K562 (cell line): ENCODE results near the gene CMTM4. TPM values are rescaled to one million over a fixed set of nuclear protein-coding genes. Genes with fewer than 3 reads are reported as not detected.

ENCODE experiments used
- BMI1 ChIP-seq: fragments of 150-350 bp; IDR thresholded peaks from 2 replicates; pipeline ENCODE4 v1.6.1; 2014; ENCODE audit warnings: low read length
- GABPA ChIP-seq: fragments of 200-800 bp; sonication (Bioruptor generic); conservative IDR thresholded peaks from 2 replicates; pipeline ENCODE4 v1.6.1; 2016; ENCODE audit warnings: low read depth, missing genetic modification characterization, missing compliant biosample characterization
- NEUROD1 ChIP-seq: fragments of 150-350 bp; IDR thresholded peaks from 2 replicates; pipeline ENCODE4 v1.6.1; 2014; ENCODE audit warnings: borderline replicate concordance, low read length, low read depth; ENCODE audit not compliant: partially characterized antibody
- POLR2A ChIP-seq: fragments of 450-650 bp; conservative IDR thresholded peaks from 2 replicates; pipeline ENCODE4 v1.6.1; 2016
- POLR2G ChIP-seq: fragments of 200-400 bp; formaldehyde crosslinking; IDR thresholded peaks from 2 replicates; pipeline ENCODE4 v1.6.1; 2017; ENCODE audit warnings: low read depth, mild to moderate bottlenecking, antibody characterized with exemption, low read length, moderate library complexity
- SAP30 ChIP-seq: fragments of 200-600 bp; sonication (generic); IDR thresholded peaks from 2 replicates; pipeline ENCODE4 v1.6.1; 2012; ENCODE audit warnings: borderline replicate concordance, low read depth, mild to moderate bottlenecking, moderate library complexity, low read length, control low read depth, inconsistent platforms; ENCODE audit not compliant: insufficient read depth, poor library complexity, severe bottlenecking
- SMAD4 ChIP-seq: fragments of 250-450 bp; sonication (Bioruptor Pico); conservative IDR thresholded peaks from 2 replicates; pipeline ENCODE4 v1.8.0; 2021; ENCODE audit warnings: inconsistent platforms, mild to moderate bottlenecking, moderate library complexity
- SP1 ChIP-seq: sonication (generic); formaldehyde crosslinking; IDR thresholded peaks from 2 replicates; pipeline ENCODE4 v1.8.1; 2022; ENCODE audit warnings: mild to moderate bottlenecking, missing genetic modification reagents
- YY1 ChIP-seq, 3 experiments: IDR thresholded peaks; 2 replicates each; pipeline ENCODE4 v1.6.1; 2011; ENCODE audit warnings: low read length in 2 of 3, mild to moderate bottlenecking in 2 of 3, moderate library complexity in 2 of 3, borderline replicate concordance in 1 of 3, control low read depth in 1 of 3, low read depth in 1 of 3; ENCODE audit not compliant: insufficient read depth in 3 of 3, insufficient replicate concordance in 2 of 3, control insufficient read depth in 1 of 3, insufficient read length in 1 of 3; ENCODE audit errors: extremely low read depth in 1 of 3
- polyA plus RNA-seq, 8 experiments: library from polyadenylated mRNA; depleted of rRNA in 4 of 8; stranded (reverse) in 5 of 8; unstranded in 3 of 8; fragments of >200 nt; fragmentation: Nextera tagmentation in 2 of 8; fragmentation: Illumina TruSeq in 1 of 8; extraction: Ambion mirVana in 2 of 8; extraction: Trizol in 1 of 8; gene quantifications; 2 replicates each; pipeline versions ENCODE4 v1.2.1 to v1.2.3, GENCODE V29; 2011 to 2014; ENCODE audit warnings: inconsistent platforms in 1 of 8, missing spikeins in 1 of 8
- total RNA-seq, 7 experiments: library from RNA; depleted of rRNA in 6 of 7; stranded (reverse); fragments of >200 nt in 6 of 7; fragmentation: Illumina TruSeq in 2 of 7; extraction: Trizol in 2 of 7; gene quantifications; 2 replicates each; pipeline versions ENCODE4 v1.2.1 to v1.2.3, GENCODE V29; 2011 to 2021; ENCODE audit warnings: low replicate concordance in 1 of 7
- TF ChIP-seq, protein P1 (sequence below), 2 experiments: fragments of 450-650 bp; formaldehyde crosslinking in 1 of 2; IDR thresholded peaks; 2 replicates each; pipeline versions ENCODE4 v1.4.0 to v1.6.1; 2014 to 2020; ENCODE audit warnings: mild to moderate bottlenecking in 2 of 2, borderline replicate concordance in 1 of 2, low read depth in 1 of 2
- TF ChIP-seq, protein P2 (sequence below), 2 experiments: fragments of 450-650 bp; conservative IDR thresholded peaks; 2 replicates each; pipeline ENCODE4 v1.6.1; 2017; ENCODE audit warnings: mild to moderate bottlenecking in 2 of 2, moderate library complexity in 2 of 2
- TF ChIP-seq, protein P3 (sequence below): fragments of 450-650 bp; formaldehyde crosslinking; IDR thresholded peaks from 2 replicates; pipeline ENCODE4 v1.4.0; 2020; ENCODE audit warnings: mild to moderate bottlenecking, moderate library complexity

The CMTM4 gene
- total and polyA plus RNA-seq, 9 of the 15 experiments (the other 6 are each of a cell fraction or from before 2014, with no cell fraction given) = 2.0 to 21.3 (median 12.5) TPM

DNA sequence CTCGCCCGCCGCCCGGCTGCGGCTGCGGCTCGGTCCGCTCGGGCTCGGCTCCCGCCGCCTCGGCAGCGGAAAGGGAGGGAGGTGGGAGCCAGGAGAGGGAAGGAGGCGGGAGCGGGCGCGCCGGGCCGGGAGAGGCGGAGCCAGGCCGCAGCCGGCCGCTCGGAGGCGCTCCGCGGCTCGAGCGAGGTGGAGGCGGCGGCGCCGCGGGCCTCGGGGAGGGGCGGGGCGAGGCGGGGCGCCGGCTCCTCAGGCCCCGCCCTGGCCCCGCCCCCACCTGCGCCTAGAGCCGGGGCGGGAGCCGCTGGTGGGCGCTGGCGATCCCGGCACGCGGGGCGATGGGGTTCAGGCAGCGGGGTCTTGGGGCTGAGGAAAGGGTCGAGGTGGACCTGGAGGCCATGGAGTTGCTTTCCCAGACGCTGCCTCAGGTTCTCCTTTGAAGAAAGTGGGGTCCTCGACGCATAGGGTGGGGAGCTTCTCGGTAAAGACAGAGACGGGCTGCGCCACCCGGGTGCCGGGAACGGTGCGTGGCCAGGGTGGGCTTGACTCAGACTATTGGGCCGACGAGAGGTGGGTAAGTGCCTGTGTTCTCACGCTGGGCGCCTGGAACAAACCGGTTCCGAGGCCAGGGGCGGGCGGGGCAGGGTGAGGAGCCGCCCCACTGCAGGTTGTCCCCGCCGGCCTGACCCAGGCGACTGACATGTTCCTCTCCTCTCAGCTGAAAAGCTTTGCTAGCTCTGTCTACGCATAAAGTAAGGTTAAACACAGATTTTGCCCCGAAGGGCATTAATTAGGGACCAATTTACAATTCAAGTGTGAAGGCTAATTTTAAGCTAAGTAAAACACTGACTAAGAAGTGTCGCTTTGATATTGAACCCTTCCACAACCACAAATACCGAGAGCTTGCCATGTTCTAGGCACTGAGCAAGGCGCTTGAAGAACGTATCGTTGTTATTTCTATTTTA is at the start of gene CMTM4 (continued):
- TF ChIP-seq, protein P1, sequence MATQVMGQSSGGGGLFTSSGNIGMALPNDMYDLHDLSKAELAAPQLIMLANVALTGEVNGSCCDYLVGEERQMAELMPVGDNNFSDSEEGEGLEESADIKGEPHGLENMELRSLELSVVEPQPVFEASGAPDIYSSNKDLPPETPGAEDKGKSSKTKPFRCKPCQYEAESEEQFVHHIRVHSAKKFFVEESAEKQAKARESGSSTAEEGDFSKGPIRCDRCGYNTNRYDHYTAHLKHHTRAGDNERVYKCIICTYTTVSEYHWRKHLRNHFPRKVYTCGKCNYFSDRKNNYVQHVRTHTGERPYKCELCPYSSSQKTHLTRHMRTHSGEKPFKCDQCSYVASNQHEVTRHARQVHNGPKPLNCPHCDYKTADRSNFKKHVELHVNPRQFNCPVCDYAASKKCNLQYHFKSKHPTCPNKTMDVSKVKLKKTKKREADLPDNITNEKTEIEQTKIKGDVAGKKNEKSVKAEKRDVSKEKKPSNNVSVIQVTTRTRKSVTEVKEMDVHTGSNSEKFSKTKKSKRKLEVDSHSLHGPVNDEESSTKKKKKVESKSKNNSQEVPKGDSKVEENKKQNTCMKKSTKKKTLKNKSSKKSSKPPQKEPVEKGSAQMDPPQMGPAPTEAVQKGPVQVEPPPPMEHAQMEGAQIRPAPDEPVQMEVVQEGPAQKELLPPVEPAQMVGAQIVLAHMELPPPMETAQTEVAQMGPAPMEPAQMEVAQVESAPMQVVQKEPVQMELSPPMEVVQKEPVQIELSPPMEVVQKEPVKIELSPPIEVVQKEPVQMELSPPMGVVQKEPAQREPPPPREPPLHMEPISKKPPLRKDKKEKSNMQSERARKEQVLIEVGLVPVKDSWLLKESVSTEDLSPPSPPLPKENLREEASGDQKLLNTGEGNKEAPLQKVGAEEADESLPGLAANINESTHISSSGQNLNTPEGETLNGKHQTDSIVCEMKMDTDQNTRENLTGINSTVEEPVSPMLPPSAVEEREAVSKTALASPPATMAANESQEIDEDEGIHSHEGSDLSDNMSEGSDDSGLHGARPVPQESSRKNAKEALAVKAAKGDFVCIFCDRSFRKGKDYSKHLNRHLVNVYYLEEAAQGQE (IDR thresholded peaks at IDR 0.05; ENCODE audit: borderline replicate concordance) = peak; percentile 95
- TF ChIP-seq, protein P1 (CRISPR knock-in tag; IDR thresholded peaks at IDR 0.05; ENCODE audit: low read depth) = no peak
- TF ChIP-seq SMAD4 (CRISPR knock-in tag) = 0 out of 2 replicates have a peak, but pooled peaks have one; percentile 71
- peak; percentile 78 for TF ChIP-seq POLR2G
- no peak for TF ChIP-seq BMI1
- peak; percentile 46 for TF ChIP-seq GABPA (tag)
- TF ChIP-seq SAP30 = peak; percentile 46
- peak in 2 of 3 experiments; percentile 22 to 23 for TF ChIP-seq YY1 (IDR thresholded peaks at IDR 0.05; ENCODE audit: borderline replicate concordance in 1 of 3, control insufficient read depth in 1 of 3, extremely low read depth in 1 of 3, insufficient read depth in 3 of 3, insufficient read length in 1 of 3, insufficient replicate concordance in 2 of 3, low read depth in 1 of 3, low read length in 2 of 3)
- peak; percentile 73 for TF ChIP-seq POLR2A
- TF ChIP-seq SP1 (CRISPR knock-in tag) = peak; percentile 58; the same call in 1 of the 2 replicates
- TF ChIP-seq, protein P2, sequence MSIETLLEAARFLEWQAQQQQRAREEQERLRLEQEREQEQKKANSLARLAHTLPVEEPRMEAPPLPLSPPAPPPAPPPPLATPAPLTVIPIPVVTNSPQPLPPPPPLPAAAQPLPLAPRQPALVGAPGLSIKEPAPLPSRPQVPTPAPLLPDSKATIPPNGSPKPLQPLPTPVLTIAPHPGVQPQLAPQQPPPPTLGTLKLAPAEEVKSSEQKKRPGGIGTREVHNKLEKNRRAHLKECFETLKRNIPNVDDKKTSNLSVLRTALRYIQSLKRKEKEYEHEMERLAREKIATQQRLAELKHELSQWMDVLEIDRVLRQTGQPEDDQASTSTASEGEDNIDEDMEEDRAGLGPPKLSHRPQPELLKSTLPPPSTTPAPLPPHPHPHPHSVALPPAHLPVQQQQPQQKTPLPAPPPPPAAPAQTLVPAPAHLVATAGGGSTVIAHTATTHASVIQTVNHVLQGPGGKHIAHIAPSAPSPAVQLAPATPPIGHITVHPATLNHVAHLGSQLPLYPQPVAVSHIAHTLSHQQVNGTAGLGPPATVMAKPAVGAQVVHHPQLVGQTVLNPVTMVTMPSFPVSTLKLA (conservative IDR thresholded peaks at IDR 0.05) = peak; percentile 19 to 30; a peak in 1 of 4 replicates
- TF ChIP-seq, protein P3, sequence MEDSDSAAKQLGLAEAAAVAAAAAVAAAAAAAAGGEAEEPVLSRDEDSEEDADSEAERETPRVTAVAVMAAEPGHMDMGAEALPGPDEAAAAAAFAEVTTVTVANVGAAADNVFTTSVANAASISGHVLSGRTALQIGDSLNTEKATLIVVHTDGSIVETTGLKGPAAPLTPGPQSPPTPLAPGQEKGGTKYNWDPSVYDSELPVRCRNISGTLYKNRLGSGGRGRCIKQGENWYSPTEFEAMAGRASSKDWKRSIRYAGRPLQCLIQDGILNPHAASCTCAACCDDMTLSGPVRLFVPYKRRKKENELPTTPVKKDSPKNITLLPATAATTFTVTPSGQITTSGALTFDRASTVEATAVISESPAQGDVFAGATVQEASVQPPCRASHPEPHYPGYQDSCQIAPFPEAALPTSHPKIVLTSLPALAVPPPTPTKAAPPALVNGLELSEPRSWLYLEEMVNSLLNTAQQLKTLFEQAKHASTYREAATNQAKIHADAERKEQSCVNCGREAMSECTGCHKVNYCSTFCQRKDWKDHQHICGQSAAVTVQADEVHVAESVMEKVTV (CRISPR knock-in tag) = no peak
- peak; percentile 34 for TF ChIP-seq NEUROD1
